ENCODE results near the gene RTCB. TPM values are rescaled to one million over a fixed set of nuclear protein-coding genes. Genes with fewer than 3 reads are reported as not detected.

The RTCB gene
- 10 to 100 TPM; 42.9 to 45.5 TPM for total RNA-seq
- long read RNA-seq, donor 1, transcript RTCB-201 (12 exons, 2,027 nt) = major isoform, 61 of 64 reads
- long read RNA-seq, donor 1, partial matches to known transcripts = 2 of 64 reads
- long read RNA-seq, donor 1, other reads (novel, unspliced or antisense) = 1 of 64 reads
- long read RNA-seq, donor 2, transcript RTCB-201 (12 exons, 2,027 nt) = major isoform, 432 of 464 reads
- long read RNA-seq, donor 2, partial matches to known transcripts = 18 of 464 reads
- long read RNA-seq, donor 2, other reads (novel, unspliced or antisense) = 14 of 464 reads

DNA sequence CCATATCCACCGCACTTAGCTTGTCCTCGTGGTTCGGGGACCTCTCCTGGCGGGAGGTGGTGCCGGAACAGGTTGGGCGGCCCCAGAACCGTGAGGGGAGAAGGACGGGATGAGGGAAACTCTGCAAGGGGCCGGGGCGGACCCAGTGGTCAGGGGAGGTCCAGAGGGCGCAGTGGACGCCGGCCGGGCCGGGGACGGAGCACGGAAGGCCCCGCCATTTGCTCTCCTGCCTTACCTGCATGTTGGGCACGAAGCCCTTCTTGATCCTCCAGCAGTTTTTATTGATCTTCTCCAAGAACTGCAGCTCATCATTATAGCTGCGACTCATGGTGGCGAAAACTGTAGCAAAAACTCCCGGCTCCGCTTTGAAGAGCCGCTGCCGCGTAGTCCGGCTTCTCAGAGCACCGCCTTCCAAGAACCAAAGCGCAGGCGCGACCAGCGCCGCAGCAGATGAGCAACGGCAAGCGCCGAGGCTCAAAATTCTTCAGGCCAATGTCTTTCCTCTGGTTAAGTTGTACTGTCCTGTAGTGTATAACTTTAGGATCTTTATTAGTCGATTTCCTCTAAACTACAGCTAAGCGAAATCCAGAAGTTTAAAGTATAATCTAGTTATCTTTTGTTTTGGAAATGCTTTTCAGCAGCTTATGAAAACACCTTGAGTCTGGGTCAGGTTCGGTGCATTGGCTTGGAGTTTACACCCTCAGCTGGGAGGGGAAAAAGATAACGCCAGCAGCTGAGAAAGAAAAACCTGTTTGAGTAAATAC is at the start of gene RTCB:
Gene RTCB (minus strand): TSS at position 419 of the 764 bp plus-strand sequence. CDS start 91 bp downstream, at position 328.
- intact Hi-C loops (cut with DNase I) = no loop called here
- peak; percentile 97 for DNase-seq (ENCODE audit: low spot score)

DNA sequence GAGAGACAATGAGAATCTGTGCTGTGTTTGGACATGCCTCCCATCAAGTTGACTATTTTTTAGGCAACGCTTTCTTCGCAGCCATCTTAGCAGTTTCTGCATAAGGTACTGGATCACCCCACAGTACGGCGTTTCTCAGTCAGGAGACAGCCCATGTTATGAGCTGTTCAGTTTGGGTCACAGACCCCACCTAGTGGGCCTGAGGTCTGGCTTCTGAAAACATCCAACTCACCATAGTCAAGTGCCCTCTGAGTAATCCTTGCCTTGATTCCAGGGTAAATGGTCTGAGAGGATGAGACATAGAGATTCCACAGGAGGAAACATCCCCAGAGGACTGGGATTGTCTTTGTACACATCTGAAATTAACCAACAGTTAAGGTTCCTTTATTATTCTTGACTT is 45.0 kb upstream of the RTCB start:
- no peak for DNase-seq (ENCODE audit: low spot score)

DNA sequence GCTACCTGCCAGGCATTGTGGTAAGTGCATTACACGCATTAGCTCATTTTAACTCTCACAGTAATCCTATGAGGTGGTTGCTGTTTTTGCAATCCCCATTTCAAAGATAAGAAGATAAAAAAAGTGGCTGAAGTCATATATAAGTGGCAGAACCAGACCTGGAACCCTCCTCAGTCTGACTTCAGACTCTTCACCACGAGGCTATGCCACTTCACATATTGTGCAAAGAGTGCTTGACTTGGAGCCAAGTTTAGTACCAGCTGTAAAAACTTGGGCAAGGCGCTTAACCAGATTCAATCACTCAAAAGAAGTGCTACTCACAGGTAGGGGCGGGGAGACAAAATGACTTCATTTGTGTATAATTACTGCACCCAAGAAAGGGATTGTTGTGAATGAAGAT is 36.9 kb upstream of the RTCB start:
- no peak for DNase-seq (ENCODE audit: low spot score)
- intact Hi-C loops (cut with DNase I) = no loop called here

More for the DNA sequence above, 45.0 kb upstream of the RTCB start:
- intact Hi-C loops (cut with DNase I) = no loop called here

DNA sequence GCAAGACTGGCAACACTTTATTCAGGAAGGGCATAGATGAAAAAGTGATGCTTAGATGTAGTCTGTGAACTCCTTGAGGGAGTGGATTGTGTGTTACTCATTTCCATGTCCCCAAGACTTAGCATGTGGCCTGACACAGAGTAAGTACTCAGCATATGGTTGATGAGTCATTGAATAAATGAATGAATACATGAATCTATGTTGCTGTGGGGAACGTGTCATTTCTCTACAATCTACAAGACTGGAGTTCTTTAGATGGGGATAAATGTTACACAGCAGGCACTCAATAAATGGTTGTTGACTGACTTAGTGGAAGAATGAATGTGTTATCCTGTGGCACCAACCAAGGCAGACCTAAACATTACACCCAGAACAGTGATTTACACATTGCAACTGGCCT is 34.3 kb upstream of the RTCB start:
- intact Hi-C loops (cut with DNase I) = no loop called here
- DNase-seq (ENCODE audit: low spot score) = no peak

DNA sequence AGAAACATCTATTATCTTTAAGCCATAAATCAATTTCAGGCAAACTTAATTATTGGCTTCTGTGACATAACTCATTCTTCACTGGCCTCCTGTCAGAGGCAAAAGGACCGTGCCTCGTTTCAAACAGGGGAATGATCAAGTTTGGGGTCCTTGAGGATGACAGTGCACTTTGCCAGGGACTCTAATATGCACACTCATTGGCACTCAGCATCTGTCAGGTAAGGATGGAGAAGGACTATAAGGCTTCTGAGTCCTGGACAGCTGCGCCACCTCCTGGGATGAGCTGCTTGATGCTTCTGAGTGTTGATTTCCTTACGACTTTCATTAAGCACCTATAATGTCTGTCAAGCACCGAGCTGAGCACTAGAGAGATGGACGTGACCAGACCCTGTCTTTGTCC is 32.0 kb upstream of the RTCB start:
- intact Hi-C loops (cut with DNase I) = no loop called here
- no peak for DNase-seq (ENCODE audit: low spot score)

DNA sequence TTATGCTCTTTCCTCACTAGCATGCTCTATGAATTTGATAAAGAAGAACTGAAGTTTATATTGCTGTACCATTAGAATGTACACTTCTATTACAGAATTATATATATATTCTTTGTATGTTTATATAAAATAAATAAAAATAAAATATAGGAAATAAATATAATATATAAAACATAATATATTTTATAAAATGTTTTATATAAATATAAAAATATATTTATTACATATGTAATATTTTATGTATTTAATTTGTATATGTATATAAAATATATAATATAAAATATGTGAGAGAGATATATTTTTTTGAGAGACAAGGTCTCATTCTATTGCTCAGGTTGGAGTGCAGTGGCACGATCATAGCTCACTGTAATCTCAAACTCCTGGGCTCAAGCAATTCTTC is 18.3 kb upstream of the RTCB start:
- DNase-seq (ENCODE audit: low spot score) = no peak
- intact Hi-C loops (cut with DNase I) = loop anchor here in 1 of 2 donors (10.0 kb wide), 1 partner anchor 56 kb away; no protein-coding TSS in a partner anchor

DNA sequence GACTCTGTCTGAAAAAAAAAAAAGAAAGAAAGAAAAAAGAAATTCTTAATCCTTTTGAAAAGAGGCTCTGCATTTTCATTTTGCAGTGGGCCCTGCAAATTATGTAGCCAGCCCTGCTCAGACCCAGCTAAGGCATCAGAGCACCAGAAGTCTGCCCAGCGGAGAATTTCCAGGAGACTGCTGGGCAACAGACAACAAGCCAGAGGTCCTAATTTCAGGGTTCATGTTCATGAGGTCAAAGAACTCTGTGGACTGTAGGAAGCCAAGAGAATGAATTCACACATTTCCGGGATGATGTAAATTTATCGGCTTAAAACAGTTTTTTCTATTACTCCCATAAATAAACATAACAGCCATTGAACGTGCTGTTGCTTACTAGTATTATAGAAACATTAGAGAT is 14.8 kb upstream of the RTCB start:
- intact Hi-C loops (cut with DNase I) = no loop called here
- DNase-seq (ENCODE audit: low spot score) = no peak

DNA sequence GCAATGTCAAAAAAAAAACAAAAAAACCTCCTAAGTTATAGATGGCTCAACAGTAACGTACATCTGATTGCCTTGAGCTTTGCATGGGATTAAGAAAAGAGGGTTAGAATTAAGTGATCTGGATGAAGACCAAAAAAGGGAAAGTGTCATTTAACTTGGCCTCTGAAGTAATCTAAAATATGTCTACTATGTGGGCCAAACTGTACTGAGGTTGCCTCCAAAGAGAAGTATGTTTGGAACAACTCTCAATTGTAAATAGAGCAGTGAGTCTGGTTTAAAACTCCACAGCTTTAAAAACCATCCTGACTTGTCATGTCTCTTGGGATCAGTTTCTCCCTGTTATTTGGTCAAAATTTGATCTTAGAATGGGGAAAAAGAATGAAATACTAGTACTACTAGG is 11.6 kb upstream of the RTCB start:
- no peak for DNase-seq (ENCODE audit: low spot score)
- intact Hi-C loops (cut with DNase I) = no loop called here

DNA sequence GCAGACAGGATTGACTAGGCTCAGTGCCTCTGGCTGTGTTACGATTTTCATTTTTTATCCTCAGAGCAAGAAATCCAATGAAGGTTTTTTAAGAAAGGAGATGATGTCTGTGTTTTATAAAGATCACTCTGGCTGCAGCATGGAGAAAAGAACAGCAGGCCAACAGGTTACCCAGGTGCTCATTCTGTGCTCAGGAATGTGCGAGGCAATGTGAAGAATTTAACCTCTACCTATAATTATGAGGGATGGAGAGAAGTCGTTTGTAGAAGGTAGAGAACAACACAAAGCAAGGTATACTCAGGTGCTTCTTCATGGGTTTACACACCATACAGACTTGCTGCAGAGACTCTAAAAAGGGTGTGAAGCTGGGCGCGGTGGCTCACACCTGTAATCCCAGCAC is 10.0 kb upstream of the RTCB start:
- intact Hi-C loops (cut with DNase I) = no loop called here

DNA sequence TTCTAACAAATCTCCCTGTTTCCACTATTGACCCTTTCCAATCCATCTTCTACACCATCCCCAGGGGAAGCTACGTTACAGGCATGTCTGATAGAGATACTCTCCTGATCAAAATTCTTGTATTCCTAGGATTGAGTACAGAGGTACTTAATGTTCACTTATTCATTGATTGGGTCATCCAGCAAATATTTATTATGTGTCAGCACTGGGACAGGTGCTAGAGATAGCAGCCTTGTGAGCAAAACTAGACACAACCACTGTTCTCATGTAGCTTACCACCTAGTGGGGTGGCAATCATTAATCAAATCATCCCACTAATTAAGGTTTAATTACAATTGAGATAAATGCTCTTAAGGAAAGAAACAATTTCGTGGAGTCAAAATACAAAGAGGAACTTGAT is 9.4 kb upstream of the RTCB start:
- intact Hi-C loops (cut with DNase I) = no loop called here
- DNase-seq (ENCODE audit: low spot score) = no peak

More for the DNA sequence above, 10.0 kb upstream of the RTCB start:
- DNase-seq (ENCODE audit: low spot score) = no peak

DNA sequence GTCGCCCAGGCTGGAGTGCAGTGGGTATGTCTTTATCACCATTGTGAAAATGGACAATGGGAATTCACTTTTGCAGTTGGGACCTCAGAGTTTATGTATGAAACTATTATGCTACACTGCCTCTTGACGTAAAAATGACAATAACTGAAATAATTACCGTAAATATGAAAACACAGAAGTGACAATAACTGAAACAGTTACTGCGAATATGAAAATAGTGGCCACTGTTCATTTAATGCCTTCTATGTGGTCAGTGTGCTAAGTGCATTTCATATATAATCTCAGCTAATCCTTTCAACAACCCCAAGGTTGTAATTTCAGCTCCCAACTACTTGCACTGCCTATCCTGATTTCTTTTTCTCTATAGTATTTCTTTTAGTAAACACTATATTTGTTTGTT is 5.9 kb upstream of the RTCB start:
- DNase-seq (ENCODE audit: low spot score) = no peak
- intact Hi-C loops (cut with DNase I) = no loop called here

DNA sequence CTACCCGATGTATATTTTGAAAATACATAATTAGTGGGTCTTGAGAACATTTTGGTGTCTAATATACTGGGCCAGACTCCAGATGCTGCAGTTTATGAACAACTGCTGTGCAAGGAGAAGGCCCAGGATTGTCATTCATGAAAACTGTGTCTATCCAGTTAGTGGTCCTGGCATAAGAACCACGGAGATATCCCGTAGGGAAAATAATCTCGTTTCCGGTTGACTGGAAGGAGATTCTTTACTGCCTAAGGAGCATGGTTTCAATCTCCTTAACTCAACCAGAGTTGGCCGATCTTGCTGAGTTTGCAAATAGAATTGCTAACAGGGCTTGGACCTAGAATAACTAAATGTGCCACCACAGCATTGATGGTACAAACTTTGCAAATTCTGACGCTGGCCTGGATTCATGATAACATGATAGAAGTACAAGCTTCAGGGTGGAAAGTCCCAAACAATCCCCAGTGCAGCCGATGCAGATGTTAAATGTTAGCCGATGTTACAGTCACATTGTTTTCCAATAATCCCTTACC is 4.6 kb upstream of the RTCB start:
- intact Hi-C loops (cut with DNase I) = no loop called here
- no peak for DNase-seq (ENCODE audit: low spot score)

DNA sequence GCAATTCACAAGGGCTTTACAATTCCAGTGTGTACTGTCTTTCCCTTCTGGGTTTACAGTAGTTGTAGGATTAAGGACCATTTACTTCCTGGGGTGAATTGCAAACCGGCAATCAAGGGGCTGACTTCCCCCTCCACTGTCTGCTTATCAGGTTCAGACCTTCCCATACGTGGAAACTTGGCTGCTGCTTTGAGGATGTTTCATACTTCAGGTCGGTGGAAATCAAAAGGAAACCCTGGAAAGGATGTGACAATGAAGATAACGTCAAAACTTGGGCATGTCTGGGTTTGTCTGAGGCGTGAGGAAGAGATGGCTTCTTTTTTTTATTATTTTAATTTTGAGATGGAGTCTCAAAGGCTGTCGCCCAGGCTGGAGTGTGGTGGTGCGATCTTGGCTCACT is 2.1 kb upstream of the RTCB start:
- intact Hi-C loops (cut with DNase I) = no loop called here
- no peak for DNase-seq (ENCODE audit: low spot score)

DNA sequence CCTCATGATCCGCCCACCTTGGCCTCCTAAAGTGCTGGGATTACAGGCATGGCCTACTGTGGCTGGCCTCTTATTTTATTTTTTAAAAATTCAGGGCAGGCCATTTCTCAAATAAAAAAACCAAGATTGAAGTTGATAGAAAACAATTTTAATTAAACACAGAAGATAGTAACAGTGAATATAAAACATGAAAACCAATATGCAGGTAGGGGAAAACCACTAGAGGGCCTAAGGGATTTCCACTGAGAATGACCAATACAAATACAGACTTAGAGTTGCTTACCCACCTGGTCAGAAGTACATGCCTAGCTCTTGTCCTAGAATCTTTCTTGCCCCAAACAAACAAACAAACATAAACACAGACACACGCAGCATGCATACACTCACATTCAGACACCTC is 1.7 kb upstream of the RTCB start:
- no peak for DNase-seq (ENCODE audit: low spot score)
- intact Hi-C loops (cut with DNase I) = no loop called here

DNA sequence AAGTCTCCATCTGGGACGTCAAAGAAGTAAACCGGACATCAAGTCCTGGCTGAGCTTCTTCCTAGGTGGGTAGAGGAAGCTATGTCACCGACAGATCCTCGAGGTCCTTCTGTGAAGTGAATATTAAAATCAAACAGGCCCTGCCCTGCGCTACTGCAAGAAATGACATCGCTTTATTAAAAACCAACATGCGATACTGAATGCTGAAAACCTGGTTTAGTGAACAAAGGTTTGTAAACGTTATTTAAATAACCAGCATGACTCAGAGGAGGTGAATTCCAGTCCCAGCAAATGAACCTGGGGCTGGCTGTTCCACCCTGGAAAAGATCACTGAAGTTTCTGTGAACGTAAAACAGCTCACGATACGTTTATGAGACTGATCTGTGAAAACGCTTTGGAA is 645 bp downstream of the RTCB start:
- intact Hi-C loops (cut with DNase I) = no loop called here
- DNase-seq (ENCODE audit: low spot score) = no peak

DNA sequence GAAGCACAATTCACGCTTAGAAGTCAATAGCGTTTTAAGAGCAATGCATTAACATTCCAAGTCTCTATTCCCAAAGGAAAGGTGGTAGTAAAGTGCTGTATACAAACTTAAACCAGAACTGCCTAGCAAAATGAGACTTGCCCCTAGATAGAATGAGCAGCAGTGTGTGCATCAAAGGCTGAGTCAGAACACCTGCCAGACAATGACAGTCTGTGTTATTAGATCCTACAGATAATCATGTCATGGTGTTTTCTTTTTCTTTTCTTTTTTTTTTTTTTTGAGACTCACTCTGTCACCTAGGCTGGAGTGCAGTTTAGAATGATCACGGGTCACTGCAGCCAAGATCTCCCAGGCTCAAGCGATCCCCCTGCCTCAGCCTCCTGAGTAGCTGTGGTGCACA is 1.6 kb downstream of the RTCB start:
- DNase-seq (ENCODE audit: low spot score) = no peak
- intact Hi-C loops (cut with DNase I) = no loop called here

DNA sequence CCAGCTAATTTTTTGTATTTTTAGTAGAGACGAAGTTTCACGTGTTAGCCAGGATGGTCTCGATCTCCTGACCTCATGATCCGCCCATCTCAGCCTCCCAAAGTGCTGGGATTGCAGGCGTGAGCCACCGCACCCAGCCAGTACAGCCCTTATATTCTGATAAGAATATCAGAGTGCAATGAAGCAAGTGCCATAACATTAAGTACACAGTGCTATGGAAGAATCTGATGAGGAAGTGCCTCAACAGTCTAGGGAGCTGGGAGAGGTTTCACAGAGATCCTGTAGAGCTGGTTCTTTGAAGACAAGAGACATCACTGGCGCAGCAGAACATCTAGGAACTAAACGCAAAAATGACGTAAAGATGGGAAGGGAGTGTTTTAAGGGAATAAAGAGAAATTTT is 2.1 kb downstream of the RTCB start:
- intact Hi-C loops (cut with DNase I) = no loop called here
- no peak for DNase-seq (ENCODE audit: low spot score)

DNA sequence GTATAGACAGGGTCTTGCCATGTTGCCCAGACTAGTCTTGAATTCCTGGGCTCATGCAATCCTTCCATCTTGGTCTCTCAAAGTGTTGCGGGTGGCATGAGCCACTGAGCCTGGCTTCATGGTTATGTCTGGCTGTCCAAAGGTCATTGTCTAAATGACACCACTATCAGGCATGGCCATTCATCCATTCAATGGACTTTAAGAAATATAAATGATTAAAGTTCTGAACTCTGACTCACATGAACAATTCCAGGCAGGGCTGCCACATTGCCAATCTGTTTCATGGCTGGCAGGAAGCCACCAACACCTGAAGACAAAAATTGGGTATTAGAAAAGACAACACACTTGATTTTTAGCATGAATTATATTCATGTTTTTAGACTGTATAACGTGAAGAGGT is 4.1 kb downstream of the RTCB start:
- DNase-seq (ENCODE audit: low spot score) = no peak
- intact Hi-C loops (cut with DNase I) = no loop called here

DNA sequence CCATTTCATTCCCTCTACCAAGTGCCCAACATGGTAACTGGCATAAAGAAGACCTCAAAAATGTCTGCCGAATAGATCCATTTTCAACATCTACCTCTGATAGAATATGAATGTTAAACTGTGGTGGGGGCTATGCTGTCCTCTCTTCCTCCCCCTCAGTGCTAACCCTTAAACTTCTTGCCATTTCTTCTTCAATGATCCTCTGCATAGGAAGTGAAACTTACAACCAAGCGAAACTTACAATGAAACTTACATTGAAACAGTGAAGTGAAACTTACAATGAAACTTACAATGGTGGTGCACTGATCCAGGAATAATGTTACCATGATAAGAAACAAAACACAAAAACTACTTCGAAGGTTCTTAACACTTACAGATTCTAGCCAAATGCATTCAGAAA is 4.7 kb downstream of the RTCB start:
- intact Hi-C loops (cut with DNase I) = no loop called here
- DNase-seq (ENCODE audit: low spot score) = no peak

DNA sequence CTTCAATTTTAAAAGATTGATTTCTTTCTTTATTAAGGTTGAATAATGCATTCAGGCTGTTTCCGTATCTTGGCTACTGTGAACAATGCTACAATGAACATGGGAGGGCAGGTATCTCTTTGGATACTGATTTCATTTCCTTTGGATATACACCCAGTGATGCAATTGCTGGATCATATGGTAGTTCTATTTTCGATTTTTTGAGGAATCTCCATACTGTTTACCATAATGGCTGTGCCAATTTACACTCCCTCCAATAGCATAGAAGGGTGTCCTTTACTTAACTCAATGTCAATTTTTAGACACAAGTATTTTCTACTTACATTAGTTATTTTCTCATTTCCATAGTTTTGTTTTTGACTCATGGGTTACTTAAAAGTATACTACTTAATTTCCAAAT is 8.0 kb downstream of the RTCB start:
- intact Hi-C loops (cut with DNase I) = no loop called here
- DNase-seq (ENCODE audit: low spot score) = no peak

DNA sequence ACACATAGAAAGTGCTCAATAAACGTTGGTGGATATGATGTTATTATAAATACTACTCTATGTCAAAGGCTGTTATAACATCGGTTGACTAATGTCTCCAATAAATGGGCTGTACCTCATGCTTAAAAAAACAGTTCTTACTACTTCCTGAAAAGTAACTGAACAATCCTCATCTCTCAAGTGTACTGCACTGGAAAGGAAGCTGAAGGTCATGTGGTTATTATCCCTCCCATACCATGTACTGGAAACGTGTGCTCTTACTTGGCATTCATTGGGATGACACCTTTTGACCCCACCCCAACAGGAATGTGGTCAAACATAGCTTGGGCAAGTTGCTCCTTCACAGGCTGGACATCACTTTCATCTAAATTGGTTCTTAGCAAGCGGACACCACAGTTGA is 10.6 kb downstream of the RTCB start:
- intact Hi-C loops (cut with DNase I) = no loop called here
- no peak for DNase-seq (ENCODE audit: low spot score)
